Adipose tissue (tissue), 3 donors: ENCODE results near the gene BOD1L2. TPM values are rescaled to one million over a fixed set of nuclear protein-coding genes. Genes with fewer than 3 reads are reported as not detected.

Experiments used
- polyA plus RNA-seq, 3 donors: library from polyadenylated mRNA; stranded (reverse); fragments of 200-250 nt; gene quantifications; one replicate each; pipeline ENCODE4 v1.2.3, GENCODE V29; 2013
- donor health status: healthy with polysubstance abuse.
- donor health status: Bipolar disorder and iron deficiency.
- donor health status: healthy.

Gene BOD1L2
- polyA plus RNA-seq, 3 donors = not detected

Other genes with a start within 250 kb of the BOD1L2 start
- gene ST8SIA3, start 205.5 kb downstream of the BOD1L2 start, polyA plus RNA-seq = under 1 TPM in 2 of 3 donors, not detected in 1; 0.01 to 0.41 TPM